WTC11 (cell line): Measurements from ENCODE around the gene PISD. TPM values are rescaled to one million over a fixed set of nuclear protein-coding genes. Genes with fewer than 3 reads are reported as not detected.
"Not testable (repeated sequence)": the region's sequence is repeated elsewhere in the genome, so short reads cannot be mapped to it uniquely, and the experiment has no call there.

ENCODE experiments used
- ATAC-seq: fragments of 200-7000 bp; cut with Tn5 transposase; 2 replicates; pipeline ENCODE4 v1.10.0; 2021; ENCODE audit warnings: mild to moderate bottlenecking, moderate library complexity
- CTCF ChIA-PET: fragments of 300-600 bp; sonication (Branson Sonifier 250); formaldehyde crosslinking; loops from one replicate; lab custom pipeline; 2021; ENCODE audit warnings: antibody characterized with exemption; lab: Charles Lee
- POLR2A ChIA-PET: fragments of 350-600 bp; sonication (Branson Sonifier 250); formaldehyde crosslinking; loops from one replicate; lab custom pipeline; 2021; ENCODE audit warnings: antibody characterized with exemption; lab: Charles Lee
- DNase-seq: peaks from one replicate; pipeline ENCODE4 v3.0.0; 2021; ENCODE audit warnings: low spot score
- H3K27ac Mint-ChIP-seq: 2 replicates; pipeline ENCODE4 v1.8.0; 2021; ENCODE audit warnings: mixed read lengths
- H3K27me3 Mint-ChIP-seq: 2 replicates; pipeline ENCODE4 v1.8.0; 2021; ENCODE audit warnings: low read depth, mild to moderate bottlenecking, moderate library complexity, mixed read lengths
- H3K36me3 Mint-ChIP-seq: 2 replicates; pipeline ENCODE4 v1.8.0; 2021; ENCODE audit warnings: mixed read lengths
- H3K4me1 Mint-ChIP-seq: 2 replicates; pipeline ENCODE4 v1.8.0; 2022; ENCODE audit warnings: mixed read lengths
- H3K4me3 Mint-ChIP-seq: 2 replicates; pipeline ENCODE4 v1.8.0; 2021; ENCODE audit warnings: mild to moderate bottlenecking, moderate library complexity, mixed read lengths
- H3K9me3 Mint-ChIP-seq: 2 replicates; pipeline ENCODE4 v1.8.0; 2021; ENCODE audit warnings: mixed read lengths
- FOXP4 ChIP-seq: sonication (generic); formaldehyde crosslinking; IDR thresholded peaks from 2 replicates; pipeline ENCODE4 v1.8.0; 2022; ENCODE audit warnings: mild to moderate bottlenecking, missing genetic modification reagents
- GTF2I ChIP-seq: fragments of 250-450 bp; sonication (Bioruptor Pico); conservative IDR thresholded peaks from 2 replicates; pipeline ENCODE4 v1.4.0; 2021; ENCODE audit warnings: mild to moderate bottlenecking
- NR2C2 ChIP-seq: sonication (generic); formaldehyde crosslinking; IDR thresholded peaks from 2 replicates; pipeline ENCODE4 v1.8.0; 2022; ENCODE audit warnings: mild to moderate bottlenecking, missing genetic modification reagents
- PRDM15 ChIP-seq: sonication (generic); formaldehyde crosslinking; IDR thresholded peaks from 2 replicates; pipeline ENCODE4 v1.8.0; 2022; ENCODE audit warnings: missing genetic modification reagents
- ZNF416 ChIP-seq: fragments of 250-450 bp; sonication (Bioruptor Pico); IDR thresholded peaks from 2 replicates; pipeline ENCODE4 v1.9.0; 2021; ENCODE audit warnings: mild to moderate bottlenecking, inconsistent platforms
- ZNF512 ChIP-seq: sonication (generic); formaldehyde crosslinking; IDR thresholded peaks from 2 replicates; pipeline ENCODE4 v1.8.1; 2022; ENCODE audit warnings: missing genetic modification reagents, borderline replicate concordance
- total RNA-seq: library from RNA; stranded (reverse); gene quantifications from 3 replicates; pipeline ENCODE4 v1.2.3, GENCODE V29; 2021

PISD gene
- total RNA-seq, 1 experiment from 2014 or later = 55.7 TPM

- TF ChIP-seq ZNF512 = no peak
- TF ChIP-seq ZNF416 = no peak
- TF ChIP-seq NR2C2 (CRISPR knock-in tag) = no peak
- TF ChIP-seq, all 79 proteins: peak for 0
These were observed 59.6 kb downstream of the PISD start (continued) for GRCh38 chr22:31602259-31602952.

- Mint-ChIP-seq H3K9me3 (no peaks in the 10 kb centered on the region), H3K27ac (no peak overlapping the region; the same call in 1 of the 2 replicates), H3K27me3 (no peaks in the 10 kb centered on the region), H3K4me1 (no peaks in the 10 kb centered on the region), H3K4me3 (no peak overlapping the region), H3K36me3 (peaks cover 9% of the 10 kb centered on the region)
- ChIA-PET POLR2A (interaction anchor here (0.6 kb wide), 1 partner anchor 19 kb away, joined by 6 read pairs; no protein-coding TSS in a partner anchor), CTCF (interaction anchor here (0.9 kb wide), 1 partner anchor 39 kb away, joined by 4 read pairs; no protein-coding TSS in a partner anchor)
- DNase-seq (no peak), ATAC-seq (no peak)
- no peak for TF ChIP-seq FOXP4 (CRISPR knock-in tag)
- TF ChIP-seq GTF2I (CRISPR knock-in tag) = no peak
These were observed 66.7 kb downstream of the PISD start for GRCh38 chr22:31595271-31595670.

GRCh38 chr22:31590161-31590560 is 71.9 kb downstream of the PISD start:
- H3K36me3 Mint-ChIP-seq = peaks cover 23% of the 10 kb centered on the region
- H3K4me1 Mint-ChIP-seq, H3K27ac Mint-ChIP-seq, ATAC-seq, H3K27me3 Mint-ChIP-seq, H3K9me3 Mint-ChIP-seq, POLR2A ChIA-PET, DNase-seq, CTCF ChIA-PET, H3K4me3 Mint-ChIP-seq: not testable (repeated sequence)

GRCh38 chr22:31588970-31589675 is 72.9 kb downstream of the PISD start:
- ATAC-seq (no peak), DNase-seq (no peak)
- Mint-ChIP-seq H3K36me3 (peaks cover 22% of the 10 kb centered on the region), H3K4me1 (no peaks in the 10 kb centered on the region), H3K9me3 (no peaks in the 10 kb centered on the region), H3K4me3 (no peak overlapping the region), H3K27me3 (no peaks in the 10 kb centered on the region), H3K27ac (no peak overlapping the region)
- POLR2A ChIA-PET = no interaction called here
- CTCF ChIA-PET = no interaction called here
- TF ChIP-seq PRDM15 (CRISPR knock-in tag) = no peak
- TF ChIP-seq, all 79 proteins: peak for 0
